Transverse colon (tissue), 4 donors: ENCODE results near the gene TSPAN10.

Experiments used
- CTCF ChIP-seq, 5 experiments: fragments of 200-600 bp in 3 of 5; fragments of 450-650 bp in 2 of 5; sonication (generic) in 3 of 5; IDR thresholded peaks; 1 replicate in 2 of 5; 2 replicates in 3 of 5; pipeline ENCODE4 v1.5.1; 2016 to 2017; ENCODE audit warnings: antibody characterized with exemption in 5 of 5, inconsistent platforms in 3 of 5, mild to moderate bottlenecking in 2 of 5, moderate library complexity in 1 of 5
- EP300 ChIP-seq: sonication (generic); formaldehyde crosslinking; IDR thresholded peaks from one replicate; pipeline ENCODE4 v1.6.1; 2017; ENCODE audit warnings: antibody characterized with exemption, low read depth
- POLR2A ChIP-seq: fragments of 450-650 bp; IDR thresholded peaks from one replicate; pipeline ENCODE4 v1.6.1; 2016; ENCODE audit warnings: antibody characterized with exemption, mild to moderate bottlenecking, moderate library complexity
- POLR2AphosphoS5 ChIP-seq, 3 donors: sonication (generic); formaldehyde crosslinking; IDR thresholded peaks; one replicate each; pipeline ENCODE4 v1.6.1; 2016; ENCODE audit warnings: antibody characterized with exemption in 3 of 3

GRCh38 chr17:81696218-81696941 lies 59.4 kb downstream of the TSPAN10 start:
- TF ChIP-seq CTCF (IDR thresholded peaks at IDR 0.05) = no peak
- no peak for TF ChIP-seq POLR2A
- TF ChIP-seq POLR2AphosphoS5 (IDR thresholded peaks at IDR 0.05) = no peak
- no peak for TF ChIP-seq EP300
